SH-SY5Y (cell line): Measurements from ENCODE around the gene BRD4.

Experiments used
- GATA2 ChIP-seq: IDR thresholded peaks from 2 replicates; pipeline ENCODE4 v1.6.1; 2011; ENCODE audit warnings: mild to moderate bottlenecking, low read depth, low read length
- GATA3 ChIP-seq: IDR thresholded peaks from 2 replicates; pipeline ENCODE4 v1.6.1; 2011; ENCODE audit warnings: low read depth, mild to moderate bottlenecking, low read length, moderate library complexity

DNA sequence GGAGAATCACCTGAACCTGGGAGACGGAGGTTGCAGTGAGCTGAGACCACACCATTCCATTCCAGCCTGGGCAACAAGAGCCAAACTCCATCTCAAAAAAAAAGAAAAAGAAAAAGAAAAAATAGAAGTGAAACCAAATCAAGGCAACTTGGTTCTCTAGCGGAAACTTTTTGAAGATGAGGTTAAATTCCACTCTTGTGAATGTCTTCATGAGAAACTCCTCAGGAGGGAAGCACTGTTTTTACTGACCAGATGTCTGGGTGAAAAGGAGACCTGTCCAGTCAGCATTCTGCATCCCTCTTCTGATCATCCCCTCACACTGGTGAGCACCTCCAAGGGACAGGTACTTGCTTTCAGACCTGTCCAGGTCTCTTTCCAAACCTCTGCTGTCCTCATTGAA lies 15.8 kb downstream of the BRD4 start:
- TF ChIP-seq GATA2: no peak
- no peak for TF ChIP-seq GATA3
